COLO829 (cell line): ENCODE data around the gene HHATL.

ENCODE experiments used
- DNase-seq: peaks from one replicate; pipeline ENCODE4 v3.0.0; 2012; ENCODE audit warnings: low spot score

The HHATL gene

DNA sequence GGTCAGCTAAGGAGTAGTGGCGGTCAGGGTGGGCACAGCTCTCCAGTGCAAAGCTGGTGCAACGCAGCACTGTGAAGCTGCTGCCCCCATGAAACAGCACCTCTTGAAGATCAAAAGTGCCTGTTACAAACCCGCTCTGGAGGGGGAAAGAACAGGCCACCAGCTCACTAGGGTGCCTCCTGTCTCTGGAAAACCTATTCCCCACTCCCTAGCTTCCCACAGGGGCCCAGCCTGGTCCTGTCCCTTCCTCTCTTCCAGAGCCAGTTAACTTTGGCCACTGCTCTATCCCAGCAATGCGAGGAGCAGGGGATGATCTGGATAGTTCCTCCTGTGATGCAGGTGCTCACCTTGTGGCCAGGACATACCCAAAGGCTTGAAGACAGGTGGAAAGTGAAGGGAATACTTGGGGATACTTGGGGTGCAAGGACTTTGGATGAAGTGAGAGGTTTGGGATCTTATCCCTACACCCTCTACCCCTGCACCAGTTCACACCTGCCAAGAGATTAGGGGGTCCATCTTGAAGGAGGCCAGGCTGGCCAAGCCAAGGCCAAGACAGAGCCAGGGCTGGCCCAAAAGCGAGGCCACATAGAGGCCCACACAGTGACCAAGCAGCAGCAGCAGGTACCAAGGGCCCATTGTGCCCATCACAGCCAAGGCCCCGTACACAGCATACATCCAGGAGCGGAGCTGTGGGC, 4.2 kb downstream of the HHATL start:
- DNase-seq = no peak

DNA sequence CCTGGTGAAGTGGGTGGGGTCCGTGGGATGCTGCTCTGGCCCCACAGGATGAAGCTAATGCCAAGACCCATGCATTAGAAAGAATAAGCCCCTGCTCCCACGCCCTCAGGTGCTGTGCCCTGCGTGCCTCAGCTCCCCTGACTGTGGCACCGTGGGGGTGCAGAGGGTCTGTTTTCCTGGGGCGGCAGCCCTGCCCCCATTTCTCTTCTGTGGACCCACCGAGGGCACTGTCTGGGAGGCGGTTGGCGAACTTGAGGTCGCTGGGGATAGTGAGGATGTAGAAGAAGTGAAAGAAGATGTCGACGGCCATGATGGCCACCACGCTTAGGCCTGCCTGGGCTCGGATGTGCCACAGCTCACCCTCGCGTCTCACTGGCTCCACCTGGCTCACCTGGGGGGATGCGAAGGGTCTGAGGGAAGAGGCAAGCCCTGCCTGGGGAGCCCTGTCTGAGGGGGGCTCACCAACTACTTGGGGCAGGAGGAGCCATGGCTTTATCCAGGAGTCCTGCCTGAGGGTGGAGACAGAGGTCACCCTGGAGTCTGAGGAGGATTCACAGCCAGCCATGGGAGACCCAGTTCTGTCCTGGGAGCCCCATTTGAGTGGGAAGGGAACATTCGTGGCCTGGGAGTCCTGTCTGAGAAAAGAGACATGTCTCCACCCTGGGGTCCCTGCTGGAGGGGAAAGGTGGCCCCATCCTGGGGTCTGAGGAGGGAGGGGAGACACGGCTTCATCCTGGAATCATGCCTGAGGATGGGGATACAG, 5.1 kb downstream of the HHATL start:
- no peak for DNase-seq

DNA sequence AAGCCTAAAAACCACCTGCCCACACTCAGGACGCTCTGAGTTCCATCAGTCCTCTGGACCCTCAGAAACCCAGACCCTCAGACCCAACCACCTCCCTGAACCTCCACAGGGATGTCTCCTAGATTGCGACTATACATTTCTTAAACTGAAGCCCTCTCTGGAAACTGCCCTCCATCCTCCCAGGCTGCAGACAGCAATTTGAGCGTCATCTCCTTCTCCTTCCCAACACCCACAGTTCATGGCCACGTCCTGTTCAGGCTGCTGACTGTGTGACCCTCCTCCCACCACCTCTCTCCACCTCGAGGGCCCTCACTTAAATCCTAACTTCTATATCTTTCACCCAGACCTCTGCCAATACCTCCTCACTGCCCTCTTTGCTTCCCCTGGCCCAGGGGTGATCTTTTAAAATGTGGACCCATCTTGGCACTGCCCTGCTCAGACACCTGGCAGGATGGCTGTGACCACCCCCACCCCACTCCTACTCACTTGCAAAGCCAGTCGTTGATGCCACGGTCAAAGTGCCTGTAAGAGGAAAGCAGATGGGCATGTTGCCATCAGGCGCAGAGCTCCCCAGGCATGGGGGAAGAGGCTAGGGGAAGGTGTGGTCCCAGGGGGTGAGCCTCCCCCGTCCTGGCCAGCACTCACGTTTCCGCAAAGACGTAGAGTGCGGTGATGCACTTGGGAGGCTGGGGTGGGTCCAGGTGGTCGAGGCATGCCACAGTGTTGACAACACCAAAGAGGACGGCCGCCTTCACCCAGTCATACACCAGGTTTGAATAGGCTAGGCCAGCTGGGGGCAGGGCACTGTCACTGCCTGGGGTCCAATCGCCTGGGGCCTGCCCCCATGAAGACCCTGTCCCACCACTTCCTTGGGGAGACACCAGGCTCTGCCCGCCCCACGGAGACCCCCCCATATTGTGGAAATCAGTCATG, 6.0 kb downstream of the HHATL start:
- no peak for DNase-seq

GRCh38 chr3:42694366-42694765, 8.2 kb downstream of the HHATL start:
- no peak for DNase-seq

DNA sequence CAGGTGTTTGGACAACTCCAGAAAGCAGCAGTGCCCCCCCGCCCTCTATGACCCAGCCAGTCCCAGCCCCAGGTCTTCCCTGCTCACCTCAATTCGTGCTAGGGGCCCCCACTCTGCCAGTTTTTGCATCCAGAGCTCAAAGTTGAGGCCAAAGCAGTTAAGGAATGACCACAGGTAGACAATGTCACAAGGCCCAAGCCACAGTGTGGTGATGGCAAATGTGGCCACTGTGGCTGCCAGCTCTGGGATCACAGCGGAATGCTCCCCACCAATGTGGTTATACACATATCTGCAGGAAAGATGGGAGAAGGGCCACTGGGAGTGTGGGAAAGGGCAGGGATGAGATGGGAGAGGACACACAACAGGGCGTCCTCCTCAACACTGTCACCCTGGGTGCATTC, 9.1 kb downstream of the HHATL start:
- no peak for DNase-seq

- no peak for DNase-seq
These were observed 9.7 kb downstream of the HHATL start for GRCh38 chr3:42692667-42693529.

- no peak for DNase-seq
These were observed 10.6 kb downstream of the HHATL start for GRCh38 chr3:42691816-42692666.

GRCh38 chr3:42690766-42691680, 11.6 kb downstream of the HHATL start:
- no peak for DNase-seq

DNA sequence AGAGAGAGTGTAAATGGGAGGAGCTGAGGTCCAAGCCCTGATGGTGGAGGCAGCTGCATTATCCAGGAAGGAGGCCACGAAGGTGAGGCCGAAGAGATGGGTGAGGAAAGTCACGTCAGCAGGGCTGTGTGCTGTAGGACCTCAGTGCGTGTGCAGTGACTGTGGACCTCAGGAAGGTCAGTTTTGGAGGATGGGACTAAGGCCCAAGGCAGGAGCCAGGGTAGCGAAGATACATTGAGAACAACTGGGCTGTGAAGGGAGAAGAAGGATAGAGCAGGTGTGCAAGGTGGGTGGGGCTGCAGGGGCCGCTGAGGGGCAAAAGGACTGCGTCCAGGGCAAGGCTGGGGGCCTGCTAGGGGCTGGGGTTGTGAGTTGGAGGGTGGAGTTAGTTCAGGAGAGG, 12.4 kb downstream of the HHATL start:
- no peak for DNase-seq

- no peak for DNase-seq
These were observed 13.1 kb downstream of the HHATL start for GRCh38 chr3:42689421-42690014.

GRCh38 chr3:42688487-42689420, 13.8 kb downstream of the HHATL start:
- no peak for DNase-seq

GRCh38 chr3:42688016-42688415, 14.6 kb downstream of the HHATL start:
- no peak for DNase-seq

- DNase-seq = no peak
These were observed 15.6 kb downstream of the HHATL start for GRCh38 chr3:42686832-42687650.

DNA sequence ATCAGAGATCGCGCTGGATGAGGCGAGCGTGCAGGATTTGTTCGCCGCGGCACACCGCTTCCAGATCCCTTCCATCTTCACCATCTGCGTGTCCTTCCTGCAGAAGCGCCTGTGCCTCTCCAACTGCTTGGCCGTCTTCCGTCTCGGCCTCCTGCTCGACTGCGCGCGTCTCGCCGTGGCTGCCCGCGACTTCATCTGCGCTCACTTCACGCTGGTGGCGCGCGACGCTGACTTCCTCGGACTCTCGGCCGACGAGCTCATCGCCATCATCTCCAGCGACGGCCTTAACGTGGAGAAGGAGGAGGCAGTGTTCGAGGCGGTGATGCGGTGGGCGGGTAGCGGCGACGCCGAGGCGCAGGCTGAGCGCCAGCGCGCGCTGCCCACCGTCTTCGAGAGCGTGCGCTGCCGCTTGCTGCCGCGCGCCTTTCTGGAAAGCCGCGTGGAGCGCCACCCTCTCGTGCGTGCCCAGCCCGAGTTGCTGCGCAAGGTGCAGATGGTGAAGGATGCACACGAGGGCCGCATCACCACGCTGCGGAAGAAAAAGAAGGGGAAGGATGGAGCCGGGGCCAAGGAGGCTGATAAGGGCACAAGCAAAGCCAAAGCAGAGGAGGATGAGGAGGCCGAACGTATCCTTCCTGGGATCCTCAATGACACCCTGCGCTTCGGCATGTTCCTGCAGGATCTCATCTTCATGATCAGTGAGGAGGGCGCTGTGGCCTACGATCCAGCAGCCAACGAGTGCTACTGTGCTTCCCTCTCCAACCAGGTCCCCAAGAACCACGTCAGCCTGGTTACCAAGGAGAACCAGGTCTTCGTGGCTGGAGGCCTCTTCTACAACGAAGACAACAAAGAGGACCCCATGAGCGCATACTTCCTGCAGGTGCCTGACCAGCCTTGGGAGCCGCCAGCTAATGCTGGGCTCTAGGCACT, 16.4 kb downstream of the HHATL start:
- no peak for DNase-seq

GRCh38 chr3:42685363-42685881, 17.2 kb downstream of the HHATL start, which contains the start of gene KLHL40:
KLHL40 (plus strand) TSS chr3:42685537; CDS start chr3:42685619, 82 bp downstream.
- DNase-seq = no peak
